GM18858 (cell line): ENCODE results near the gene ITGA11.

Experiments used
- ATAC-seq: cut with Tn5 transposase; IDR thresholded peaks from one replicate; pipeline ENCODE4 v1.9.1; 2021; ENCODE audit not compliant: unreplicated experiment

The ITGA11 gene

DNA sequence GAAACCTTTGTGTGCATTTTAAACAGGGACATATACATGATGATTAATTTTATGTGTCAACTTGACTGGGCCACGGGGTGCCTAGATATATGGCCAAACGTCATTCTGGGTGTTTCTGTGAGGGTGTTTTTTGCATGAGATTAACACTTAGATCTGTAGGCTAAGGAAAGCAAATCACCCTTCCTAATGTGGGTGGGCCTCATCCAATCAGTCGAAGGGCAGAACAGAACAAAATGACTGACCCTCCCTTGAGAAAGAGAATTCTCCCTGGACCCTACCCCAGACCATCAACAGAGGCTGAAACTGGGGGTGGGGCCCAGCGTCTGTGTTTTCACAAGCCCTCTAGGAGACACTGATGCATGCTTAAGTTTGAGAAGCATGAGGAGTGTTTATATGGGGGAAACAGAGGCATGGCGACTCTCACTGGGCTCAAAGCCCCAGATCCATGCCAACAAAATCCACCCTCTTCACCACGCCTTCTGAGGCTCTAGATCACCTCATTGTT lies 56.2 kb downstream of the ITGA11 start:
- ATAC-seq = no peak

DNA sequence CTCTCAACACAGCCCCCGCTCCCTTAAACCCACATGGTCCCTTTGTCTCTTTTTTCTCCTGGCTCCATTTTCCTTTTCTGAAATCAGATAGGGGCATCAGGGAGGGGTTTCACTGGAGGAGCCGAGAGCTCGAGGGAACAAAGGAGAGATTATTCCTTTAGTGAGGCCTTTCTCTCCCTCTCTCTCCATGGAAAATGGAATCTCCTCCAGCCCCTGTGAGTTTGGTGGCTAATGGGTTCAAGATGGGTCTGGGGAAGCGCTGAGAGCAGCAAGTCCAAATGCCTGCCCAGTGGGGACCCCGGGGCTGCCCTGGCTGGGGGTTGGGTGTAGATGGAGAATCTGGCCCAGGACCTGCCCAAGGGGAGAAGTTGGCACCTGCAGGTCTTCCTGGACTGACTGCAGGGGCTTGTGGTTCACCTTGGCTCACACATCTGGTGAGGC lies 56.8 kb downstream of the ITGA11 start:
- ATAC-seq = no peak

DNA sequence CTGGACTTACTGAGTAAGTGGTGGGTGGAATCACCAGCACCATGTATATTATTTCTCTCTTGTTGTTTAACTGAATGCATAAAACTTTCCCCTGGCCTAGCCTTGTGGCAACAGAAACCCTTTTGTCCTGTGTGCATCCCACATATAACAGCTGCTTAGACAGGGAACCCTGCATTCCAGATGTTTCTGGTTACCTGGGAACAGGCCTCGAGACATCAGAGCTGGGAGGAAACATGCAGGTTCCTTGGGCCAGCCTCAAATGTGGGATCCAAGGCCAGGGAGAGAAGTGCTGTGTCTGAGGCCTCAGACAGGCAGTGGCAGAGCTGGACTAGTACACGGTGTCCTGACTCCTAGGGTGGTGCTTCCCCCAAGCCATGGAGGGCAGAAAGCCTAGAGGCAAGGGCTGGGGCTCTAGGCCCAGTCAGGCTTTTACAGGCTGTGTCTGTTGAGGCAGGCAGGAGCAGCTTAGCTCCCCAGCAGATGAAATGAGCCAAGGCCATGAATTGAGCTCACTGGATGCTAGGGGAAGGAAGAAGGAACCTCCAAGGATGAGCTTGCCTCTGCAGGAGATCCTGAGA lies 57.7 kb downstream of the ITGA11 start:
- ATAC-seq = no peak

DNA sequence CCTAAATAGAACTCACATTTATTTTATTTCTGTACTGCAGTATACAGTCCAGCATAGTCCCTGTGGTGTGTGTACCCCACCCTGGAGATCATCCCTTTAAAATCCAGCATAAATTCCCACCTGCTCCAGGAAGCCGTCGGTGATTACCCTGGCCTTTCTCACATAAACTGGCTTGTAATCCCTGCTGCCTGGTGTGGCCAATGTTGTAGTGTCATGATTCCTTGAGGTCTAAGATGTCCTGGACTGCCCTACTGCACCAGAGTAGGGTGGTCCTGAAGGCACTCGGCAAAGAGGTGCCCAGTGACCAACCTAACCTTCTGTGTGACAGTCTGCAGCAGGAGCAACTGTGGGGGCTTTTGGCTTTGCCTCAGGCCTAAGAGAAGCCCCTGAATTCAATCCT lies 58.9 kb downstream of the ITGA11 start:
- no peak for ATAC-seq

DNA sequence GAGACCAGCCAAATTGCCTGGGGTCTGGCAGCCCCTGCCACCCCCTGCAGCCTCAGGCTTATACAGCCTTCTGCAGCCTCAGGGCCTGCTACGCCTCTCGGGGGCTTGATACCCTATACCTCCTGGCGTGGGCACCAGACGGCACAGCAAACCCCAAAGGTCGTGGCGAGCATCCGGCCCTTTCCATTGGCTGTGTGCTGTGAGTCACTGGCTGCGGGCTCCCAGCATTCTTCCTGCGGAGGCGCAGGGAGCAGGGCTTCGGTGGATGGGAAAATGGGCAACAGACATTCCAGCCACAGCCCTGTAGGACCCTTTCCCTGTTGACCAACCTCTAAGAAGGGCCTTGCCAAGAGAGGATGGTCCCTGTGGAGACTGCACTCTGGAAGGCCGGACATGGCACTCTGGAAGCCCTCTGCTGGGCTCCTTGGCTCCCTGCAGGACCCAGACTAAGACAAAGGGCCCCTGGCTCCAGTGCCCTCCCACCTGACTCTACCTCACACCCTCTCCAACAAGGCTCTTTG lies 59.6 kb downstream of the ITGA11 start:
- ATAC-seq = no peak

DNA sequence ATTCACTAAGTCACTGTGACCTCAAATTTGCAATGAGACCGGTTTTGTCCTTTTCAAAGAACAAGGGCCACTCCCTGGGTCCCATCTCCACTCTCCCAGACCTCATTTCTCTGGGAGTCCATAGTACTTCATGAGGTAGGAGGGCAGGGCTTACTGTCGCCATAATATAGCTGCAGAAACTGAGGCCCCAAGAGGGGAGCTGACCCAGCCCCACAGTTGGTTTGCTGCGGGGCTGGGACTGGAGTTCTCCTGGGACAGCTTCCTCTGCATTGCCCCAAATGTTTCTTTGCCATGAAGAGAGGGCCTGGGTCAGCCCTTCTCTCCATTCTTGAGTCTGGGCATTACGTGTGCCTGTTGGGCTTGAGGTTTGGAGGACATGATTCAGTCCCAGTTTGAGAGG lies 60.1 kb downstream of the ITGA11 start:
- ATAC-seq = no peak

DNA sequence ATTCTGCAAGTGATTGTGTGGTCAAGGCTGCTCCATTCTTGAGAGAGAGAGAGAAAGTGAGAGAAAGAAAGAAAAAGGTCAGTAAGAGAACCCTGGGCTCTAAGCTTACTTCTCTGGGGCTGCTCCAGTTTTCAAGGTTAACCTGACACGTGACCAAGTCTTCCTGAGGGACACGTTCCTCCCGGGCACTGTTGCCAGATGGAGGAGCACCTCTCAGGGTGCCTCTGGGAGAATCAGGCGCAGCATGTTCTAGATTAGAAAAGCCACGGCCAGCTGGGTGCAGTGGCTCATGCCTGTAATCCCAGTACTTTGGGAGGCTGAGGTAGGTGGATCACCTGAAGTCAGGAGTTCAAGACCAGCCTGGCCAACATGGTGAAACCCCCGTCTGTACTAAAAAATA lies 60.8 kb downstream of the ITGA11 start:
- no peak for ATAC-seq

DNA sequence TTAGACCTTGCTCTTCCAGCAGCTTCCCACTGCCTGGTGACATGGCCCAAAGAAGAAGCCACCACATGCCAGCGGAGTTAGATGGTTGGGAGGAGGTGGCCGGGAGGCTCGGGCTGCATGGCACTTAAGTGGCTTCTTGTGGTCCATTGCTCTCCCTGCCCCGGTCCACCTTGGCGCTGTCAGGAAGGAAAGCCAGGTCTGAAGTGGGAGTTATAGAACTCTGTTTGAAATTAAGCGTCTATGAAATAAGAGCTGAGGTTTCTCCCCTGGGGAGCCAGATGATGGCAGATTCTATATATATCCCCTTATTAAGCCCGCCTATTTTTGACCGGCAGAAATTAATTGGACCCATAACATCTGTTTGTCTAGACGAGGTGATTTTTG lies 61.2 kb downstream of the ITGA11 start:
- no peak for ATAC-seq

DNA sequence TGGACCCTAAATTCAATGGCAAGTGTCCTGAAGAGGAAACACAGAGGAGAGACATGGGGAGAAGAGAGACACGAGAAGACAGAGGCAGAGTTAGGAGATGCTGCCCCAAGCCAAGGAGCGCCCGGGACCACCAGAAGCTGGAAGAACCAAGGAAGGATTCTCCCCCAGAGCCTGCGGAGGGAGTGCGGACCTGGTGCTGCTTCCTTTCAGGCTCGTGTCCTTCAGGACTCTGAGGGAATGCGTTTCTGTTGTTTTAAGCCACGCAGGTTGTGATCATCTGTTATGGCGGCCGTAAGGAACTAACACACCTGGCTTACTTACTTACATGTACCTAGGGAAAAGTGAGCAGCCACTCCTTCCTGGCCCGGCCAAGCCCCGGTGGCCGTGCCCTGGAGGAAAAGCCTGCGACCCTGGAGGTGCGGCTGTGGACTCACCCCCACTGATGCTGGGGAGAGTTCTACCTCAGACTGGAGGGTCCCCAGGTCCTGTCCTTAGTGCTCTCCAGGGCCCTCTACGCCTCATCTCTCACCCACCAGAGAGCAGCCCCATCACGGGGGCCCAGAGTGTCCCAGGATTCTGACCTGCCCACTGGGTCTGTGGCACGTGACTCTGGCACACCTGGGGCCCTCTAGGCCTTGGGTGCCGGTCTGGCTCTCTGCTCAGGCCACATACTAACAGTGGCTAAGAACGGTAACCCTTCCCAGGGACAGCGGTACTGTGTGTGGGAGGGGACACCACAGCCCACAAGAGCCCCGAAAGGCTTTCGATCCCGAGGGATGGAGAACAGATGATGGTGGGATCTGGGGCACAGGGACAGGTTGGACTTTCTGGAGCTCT lies 61.8 kb downstream of the ITGA11 start:
- ATAC-seq = no peak

DNA sequence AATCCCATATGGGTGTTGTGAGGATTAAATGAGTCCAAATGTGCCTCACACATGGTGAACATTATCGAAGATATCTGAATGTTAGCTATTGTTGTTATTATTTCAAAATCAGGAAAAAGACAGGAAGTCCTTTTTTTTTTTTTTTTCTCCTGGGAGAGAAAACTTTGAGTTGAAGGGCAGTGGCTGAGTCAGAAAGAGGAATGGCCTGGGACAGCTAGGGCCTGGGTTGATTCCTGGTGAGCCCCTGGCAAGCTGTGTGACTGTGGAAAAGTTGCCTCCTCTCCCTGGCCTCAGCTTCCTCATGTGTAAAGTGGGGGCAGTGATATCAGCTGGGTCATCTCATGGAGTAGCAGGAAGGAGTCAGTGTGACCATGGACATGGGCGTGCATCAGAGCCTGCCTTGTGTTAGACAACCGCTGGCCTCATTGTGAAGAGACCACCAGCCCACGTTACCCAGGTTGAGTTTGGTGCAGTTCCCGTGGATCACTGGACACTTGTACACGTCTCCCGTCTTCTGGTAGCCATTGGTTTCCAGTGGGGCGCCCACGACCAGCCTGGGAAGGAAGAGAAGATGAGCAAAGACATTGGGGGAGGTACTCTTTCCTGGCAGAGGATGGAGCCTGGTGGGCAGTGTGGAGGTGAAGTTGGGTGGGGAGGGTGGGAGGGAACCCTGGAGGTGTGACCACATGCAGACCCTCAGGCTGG lies 63.1 kb downstream of the ITGA11 start:
- ATAC-seq = no peak

DNA sequence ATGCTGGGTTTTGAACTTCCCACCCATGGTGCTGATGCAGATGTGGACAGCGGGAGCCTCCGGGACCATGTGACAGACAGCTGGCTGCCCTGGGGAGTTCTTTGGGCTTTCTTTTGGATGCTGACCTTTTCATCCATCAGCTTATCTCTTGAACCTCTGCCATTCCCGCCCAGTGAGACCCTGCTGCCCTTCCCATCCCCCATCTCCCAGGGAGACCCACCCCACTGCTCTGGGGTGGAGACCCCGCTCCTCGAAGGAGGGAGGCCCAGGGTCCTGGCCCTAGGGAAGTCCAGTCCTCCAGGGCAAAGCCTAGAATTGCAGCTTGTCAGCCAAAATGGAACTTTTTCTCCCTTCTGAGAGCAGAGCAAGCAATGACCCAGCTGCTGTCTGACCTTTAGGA lies 64.0 kb downstream of the ITGA11 start:
- no peak for ATAC-seq

DNA sequence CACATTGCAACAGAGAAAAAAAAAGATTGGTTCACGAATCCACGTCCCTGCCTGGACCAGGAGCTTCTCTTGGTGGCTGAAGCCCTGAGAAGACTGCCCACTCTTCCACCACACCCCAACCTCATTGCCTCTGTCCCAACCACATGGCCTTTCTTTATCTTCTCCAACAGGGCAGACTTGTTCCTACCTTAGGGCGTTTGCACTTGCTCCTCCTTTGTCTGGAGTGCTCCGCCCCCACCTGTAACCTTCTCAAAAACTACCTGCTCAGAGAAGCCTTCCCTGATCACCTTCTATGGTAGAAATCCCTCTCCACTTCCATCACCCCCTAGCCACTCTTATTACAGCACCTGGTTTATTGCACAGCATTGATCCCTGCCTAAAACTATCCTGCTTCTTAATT lies 64.7 kb downstream of the ITGA11 start:
- ATAC-seq = no peak

DNA sequence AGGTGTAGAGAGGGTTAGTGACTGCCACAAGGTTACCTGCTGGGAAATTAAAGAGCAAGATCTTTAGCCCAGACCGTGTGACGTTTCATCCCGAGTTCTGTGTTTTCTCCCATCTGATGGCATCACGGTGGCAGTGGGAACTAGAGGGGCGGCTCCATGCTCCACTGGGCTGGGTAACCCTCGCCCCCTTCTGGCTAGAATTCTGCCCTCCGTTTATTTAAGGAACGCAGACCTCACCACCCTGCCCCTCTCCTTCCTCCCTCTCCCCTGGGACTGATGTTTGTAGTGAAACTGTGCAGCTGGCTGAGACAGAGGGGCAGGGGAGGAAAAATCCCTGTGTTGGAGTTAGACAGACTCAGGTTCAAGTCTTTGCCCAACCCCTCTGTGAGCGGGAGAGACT lies 65.6 kb downstream of the ITGA11 start:
- ATAC-seq = no peak

DNA sequence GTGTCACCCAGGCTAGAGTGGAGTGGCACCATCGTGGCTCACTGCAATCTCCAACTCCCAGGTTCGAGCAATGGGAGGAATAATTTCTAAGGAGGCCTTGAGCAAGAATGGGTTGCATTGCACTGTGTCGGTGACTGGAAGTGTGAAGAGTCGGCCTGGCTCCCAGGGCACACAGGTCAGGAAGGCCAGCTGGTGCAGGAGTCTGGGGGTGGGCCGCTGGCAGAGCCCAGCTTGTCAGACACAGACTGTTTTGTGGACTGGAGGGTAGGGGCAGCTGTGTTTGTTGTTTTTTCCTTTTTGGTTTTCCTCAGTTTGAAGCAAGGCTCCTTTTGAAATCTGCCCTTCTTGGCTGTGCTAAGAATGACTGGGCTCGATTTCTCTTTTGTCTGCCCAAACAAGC lies 66.2 kb downstream of the ITGA11 start:
- ATAC-seq = no peak

DNA sequence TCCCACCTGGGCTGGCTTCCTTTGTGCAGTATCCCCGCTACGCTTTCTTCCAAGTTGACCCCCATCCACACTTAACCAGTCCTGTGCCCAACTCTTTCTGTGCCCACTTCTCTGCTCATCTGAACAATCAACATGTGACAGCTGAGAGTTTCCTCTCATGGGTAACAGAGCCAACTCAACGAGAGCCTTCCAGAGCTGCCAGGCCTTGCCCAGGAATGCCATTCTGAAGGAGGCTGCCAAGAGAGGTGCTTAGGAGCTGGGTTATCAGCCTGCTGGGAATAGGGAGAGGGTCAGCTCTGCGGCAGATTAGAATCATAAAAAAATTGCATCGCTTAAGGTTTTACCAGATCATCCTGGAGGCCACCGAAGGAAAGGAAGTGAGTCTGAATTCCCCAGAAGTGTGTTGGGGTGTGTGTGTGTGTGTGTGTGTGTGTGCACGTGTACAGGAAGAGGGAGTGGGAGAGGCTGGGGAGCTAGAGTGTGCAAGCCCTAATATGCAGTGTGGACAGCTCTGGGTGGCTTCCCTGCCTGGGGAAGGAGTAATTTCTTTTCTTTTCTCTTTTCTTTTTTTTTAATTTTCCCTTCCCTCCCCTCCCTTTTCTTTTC lies 66.7 kb downstream of the ITGA11 start:
- no peak for ATAC-seq

DNA sequence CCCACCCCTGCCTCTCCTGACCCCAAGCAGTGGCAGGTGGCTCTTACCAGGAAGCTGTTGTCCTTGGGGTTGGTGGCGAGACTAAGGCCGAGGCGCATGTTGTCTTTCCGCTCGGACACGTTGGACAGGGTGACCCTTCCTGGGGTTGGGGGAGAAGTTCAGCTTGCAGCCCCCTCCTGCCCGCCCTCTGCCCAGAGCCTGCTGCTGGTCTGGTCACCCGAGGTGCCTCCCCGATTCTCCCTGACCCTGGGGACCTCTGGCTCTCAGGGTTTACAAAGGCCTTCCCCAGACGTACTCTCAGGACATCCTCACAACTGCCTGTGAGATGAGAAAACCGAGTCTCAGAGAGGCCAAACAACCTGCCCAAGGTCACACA lies 67.3 kb downstream of the ITGA11 start:
- no peak for ATAC-seq

DNA sequence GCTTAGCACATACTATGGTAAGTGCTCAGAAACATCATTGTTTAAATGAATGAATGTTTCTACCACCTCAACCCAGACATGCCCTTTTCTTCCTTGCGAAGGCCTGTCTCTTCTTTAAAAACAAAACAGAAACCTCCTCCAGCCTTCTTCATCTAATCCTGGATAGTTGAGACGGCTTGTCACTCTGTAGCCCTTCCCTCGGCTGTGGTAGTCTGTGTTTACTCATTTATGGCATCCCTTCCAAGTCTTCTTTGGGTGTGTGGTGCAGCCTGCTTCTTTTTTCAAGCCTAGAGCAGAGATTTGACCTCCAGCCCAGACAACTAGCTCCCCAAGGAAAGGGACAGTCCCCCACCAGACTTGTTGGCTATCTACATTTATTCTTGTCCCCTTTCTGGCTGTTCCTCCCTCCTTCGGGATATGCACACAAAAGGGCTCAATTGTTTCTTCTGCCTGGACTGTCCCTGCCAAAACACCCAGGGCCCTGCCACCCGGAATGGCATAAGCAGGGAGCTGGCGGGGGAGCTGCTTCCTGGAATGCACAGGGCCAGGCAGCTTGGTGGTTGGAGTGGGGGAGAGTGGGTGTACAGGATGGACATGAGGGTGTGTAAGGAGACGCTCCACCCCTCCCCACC lies 67.8 kb downstream of the ITGA11 start:
- no peak for ATAC-seq

DNA sequence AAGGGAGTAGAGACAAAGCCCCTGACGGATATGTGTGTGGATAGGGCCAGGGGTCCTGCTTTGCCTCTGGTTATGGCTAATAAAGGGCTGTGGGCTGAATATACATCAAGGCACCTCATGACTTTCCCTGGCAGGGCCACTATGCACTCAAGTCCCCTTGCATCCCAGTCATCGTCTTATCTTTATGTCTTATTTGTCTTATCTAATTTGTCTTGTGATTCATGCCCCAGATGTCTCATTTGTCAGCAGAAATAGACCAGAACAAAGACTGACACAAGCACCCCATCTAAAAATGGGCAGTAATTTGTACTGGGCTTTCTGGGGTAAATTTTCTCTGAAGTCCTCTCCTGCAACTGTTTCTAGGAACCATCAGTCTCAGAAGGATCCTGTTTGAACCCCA lies 68.6 kb downstream of the ITGA11 start:
- no peak for ATAC-seq

DNA sequence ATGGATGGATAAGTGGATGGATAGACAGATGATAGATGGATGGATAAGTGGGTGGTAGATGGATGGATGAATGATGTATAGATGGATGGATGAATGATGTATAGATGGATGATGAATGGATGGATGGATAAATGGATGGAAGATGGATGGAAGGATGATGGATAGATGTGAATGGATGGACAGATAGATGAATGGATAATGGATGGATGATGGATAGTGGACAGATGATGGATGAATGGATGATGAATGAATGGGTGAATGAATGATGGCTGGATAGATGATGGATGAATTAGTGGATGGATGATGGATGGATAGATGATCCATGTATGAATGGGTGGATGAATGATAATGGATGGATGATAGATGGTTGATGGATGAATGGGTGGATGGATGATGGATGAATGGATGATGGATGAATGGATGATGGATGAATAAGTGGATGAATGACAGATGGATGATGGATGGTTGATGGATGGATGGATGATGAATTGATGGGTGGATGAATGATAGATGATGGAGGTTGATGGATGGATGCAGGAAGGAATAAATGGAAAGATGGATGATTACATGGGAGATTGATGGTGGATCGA lies 69.3 kb downstream of the ITGA11 start:
- no peak for ATAC-seq

DNA sequence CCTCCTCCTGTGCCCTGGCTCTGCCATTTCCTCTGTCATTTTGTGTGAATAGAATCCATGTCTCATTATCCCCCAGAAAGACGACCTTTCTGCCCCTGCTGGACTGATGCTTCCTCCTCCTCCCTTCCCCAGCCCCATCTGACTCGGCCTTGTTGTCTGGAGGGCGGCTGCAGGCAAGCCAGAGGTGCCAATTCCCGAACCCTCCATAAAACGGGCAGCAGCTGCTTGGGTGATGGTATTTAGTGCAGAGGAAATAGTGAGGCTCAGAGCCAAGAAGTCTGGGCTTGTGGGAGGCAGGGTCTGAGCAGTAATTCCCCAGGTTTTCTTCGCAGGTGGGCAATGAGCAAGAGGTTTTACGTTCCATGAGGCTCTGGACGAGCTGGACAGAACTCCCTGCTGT lies 71.2 kb downstream of the ITGA11 start:
- ATAC-seq = no peak

DNA sequence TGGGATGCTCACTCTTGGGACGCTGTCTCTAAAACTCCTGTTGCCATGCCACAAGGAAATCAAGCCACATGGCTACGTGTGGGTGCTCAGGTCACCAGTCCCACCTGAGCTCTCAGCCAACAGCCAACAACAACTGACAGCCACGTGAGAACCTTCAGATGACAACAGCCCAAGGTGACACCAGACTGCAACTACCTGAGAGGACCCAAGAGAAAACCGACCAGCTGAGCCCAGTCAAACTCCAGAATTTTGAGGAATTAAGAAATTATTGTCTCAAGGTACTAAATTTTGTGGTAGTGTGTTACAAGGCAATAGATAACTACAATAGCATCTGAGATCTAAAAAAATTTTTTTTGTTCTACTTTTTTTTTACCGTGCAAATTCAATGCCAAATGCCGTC lies 75.2 kb downstream of the ITGA11 start:
- ATAC-seq = no peak
